IMR-90 (cell line): ENCODE data around the gene OR2J1. TPM values are rescaled to one million over a fixed set of nuclear protein-coding genes. Genes with fewer than 3 reads are reported as not detected.
A peak's percentile ranks its signal among the peaks of the same experiment; 100 is the strongest.

Source experiments
- ATAC-seq: fragments of 200-7000 bp; cut with Tn5 transposase; 2 replicates; pipeline ENCODE4 v1.9.1; 2020; ENCODE audit warnings: low read depth, mild to moderate bottlenecking, moderate library complexity
- BruUV-seq: library from RNA; stranded (reverse); fragments of 400-500 nt; replicated peaks from 2 replicates; lab custom pipeline; 2021; lab: Mats Ljungman, UMichigan
- CTCF ChIA-PET: fragments of 300-600 bp; formaldehyde crosslinking; extraction: SDS; loops from one replicate; lab custom pipeline; 2021; ENCODE audit warnings: antibody characterized with exemption; lab: Yijun Ruan, JAX
- POLR2A ChIA-PET: fragments of 300-600 bp; sonication (Branson Sonifier 250); formaldehyde crosslinking; loops from one replicate; lab custom pipeline; 2022; ENCODE audit warnings: antibody characterized with exemption; ENCODE audit not compliant: unreplicated experiment; lab: Charles Lee
- DNase-seq: peaks from one replicate; pipeline ENCODE4 v3.0.0; 2013
- H2AFZ ChIP-seq: replicated peaks from 2 replicates; pipeline ENCODE3; 2013; ENCODE audit warnings: low read length, mild to moderate bottlenecking; ENCODE audit not compliant: poor library complexity
- H2AK5ac ChIP-seq: 2 replicates; pipeline ENCODE4 v1.6.1; 2013; ENCODE audit warnings: low read depth, low read length, inconsistent platforms
- H2AK9ac ChIP-seq: replicated peaks from 2 replicates; pipeline ENCODE3; 2013; ENCODE audit warnings: mild to moderate bottlenecking, low read depth, low read length, moderate library complexity; ENCODE audit not compliant: poor library complexity
- H2BK120ac ChIP-seq: 2 replicates; pipeline ENCODE4 v1.6.1; 2013; ENCODE audit warnings: low read depth, low read length, inconsistent platforms
- H2BK15ac ChIP-seq: 3 replicates; pipeline ENCODE4 v1.6.1; 2013; ENCODE audit warnings: low read depth, low read length, inconsistent platforms
- H2BK20ac ChIP-seq: 2 replicates; pipeline ENCODE4 v1.6.1; 2013; ENCODE audit warnings: low read depth, mild to moderate bottlenecking, inconsistent platforms, low read length, moderate library complexity
- H2BK5ac ChIP-seq: 2 replicates; pipeline ENCODE4 v1.6.1; 2013; ENCODE audit warnings: mild to moderate bottlenecking, low read depth, low read length, inconsistent platforms; ENCODE audit not compliant: poor library complexity, severe bottlenecking
- H3K14ac ChIP-seq: replicated peaks from 2 replicates; pipeline ENCODE4 v1.6.1; 2013; ENCODE audit warnings: low read depth, low read length, inconsistent platforms
- H3K18ac ChIP-seq: 2 replicates; pipeline ENCODE4 v1.6.1; 2013; ENCODE audit warnings: low read depth, low read length, control low read depth
- H3K23ac ChIP-seq: 2 replicates; pipeline ENCODE4 v1.6.1; 2013; ENCODE audit warnings: low read depth, low read length, inconsistent platforms
- H3K27ac ChIP-seq: 2 replicates; pipeline ENCODE4 v1.5.1; 2013; ENCODE audit warnings: mild to moderate bottlenecking, control low read depth, low read length; ENCODE audit not compliant: insufficient read depth
- H3K27me3 ChIP-seq: 2 replicates; pipeline ENCODE4 v1.6.1; 2013; ENCODE audit warnings: low read length; ENCODE audit not compliant: control insufficient read depth, insufficient read depth
- H3K36me3 ChIP-seq: 2 replicates; pipeline ENCODE4 v1.6.1; 2013; ENCODE audit warnings: low read length, mixed read lengths; ENCODE audit not compliant: control insufficient read depth, insufficient read depth
- H3K4ac ChIP-seq: 2 replicates; pipeline ENCODE4 v1.6.1; 2013; ENCODE audit warnings: low read depth, low read length, inconsistent platforms
- H3K4me1 ChIP-seq: 2 replicates; pipeline ENCODE4 v1.6.1; 2013; ENCODE audit warnings: low read length, mixed read lengths; ENCODE audit not compliant: control insufficient read depth, insufficient read depth
- H3K4me2 ChIP-seq: 2 replicates; pipeline ENCODE4 v1.6.1; 2013; ENCODE audit warnings: low read depth, mild to moderate bottlenecking, control low read depth, low read length, moderate library complexity
- H3K4me3 ChIP-seq: 2 replicates; pipeline ENCODE4 v1.5.1; 2013; ENCODE audit warnings: low read depth, mild to moderate bottlenecking, control low read depth, low read length, moderate library complexity; ENCODE audit not compliant: insufficient read depth
- H3K56ac ChIP-seq: 2 replicates; pipeline ENCODE4 v1.6.1; 2013; ENCODE audit warnings: low read length, inconsistent platforms; ENCODE audit not compliant: insufficient read depth; ENCODE audit errors: extremely low read depth
- H3K79me1 ChIP-seq, 2 experiments: 2 replicates each; pipeline ENCODE4 v1.6.1; 2013; ENCODE audit warnings: low read length in 2 of 2, inconsistent platforms in 1 of 2, low read depth in 1 of 2
- H3K9ac ChIP-seq: 2 replicates; pipeline ENCODE4 v1.6.1; 2013; ENCODE audit warnings: low read depth, low read length, control low read depth
- H3K9me1 ChIP-seq: 2 replicates; pipeline ENCODE4 v1.6.1; 2013; ENCODE audit warnings: low read length, inconsistent platforms; ENCODE audit not compliant: insufficient read depth
- H3K9me3 ChIP-seq: 2 replicates; pipeline ENCODE4 v1.6.1; 2013; ENCODE audit warnings: low read length; ENCODE audit not compliant: control insufficient read depth, insufficient read depth
- H4K20me1 ChIP-seq: 2 replicates; pipeline ENCODE4 v1.6.1; 2013; ENCODE audit warnings: low read length, inconsistent platforms; ENCODE audit not compliant: insufficient read depth
- H4K5ac ChIP-seq: 2 replicates; pipeline ENCODE4 v1.6.1; 2013; ENCODE audit warnings: mild to moderate bottlenecking, low read depth, low read length, control low read depth
- H4K8ac ChIP-seq, 2 experiments: 2 replicates each; pipeline ENCODE4 v1.6.1; 2013; ENCODE audit warnings: low read depth in 2 of 2, low read length in 2 of 2, control low read depth in 1 of 2, inconsistent platforms in 1 of 2
- H4K91ac ChIP-seq: 2 replicates; pipeline ENCODE4 v1.6.1; 2013; ENCODE audit warnings: low read depth, low read length, inconsistent platforms; ENCODE audit not compliant: insufficient read depth
- MAFK ChIP-seq: IDR thresholded peaks from 2 replicates; pipeline ENCODE4 v1.6.1; 2012; ENCODE audit warnings: low read depth, low read length, improper control_type of control experiment
- NFE2L2 ChIP-seq: fragments of 150-350 bp; IDR thresholded peaks from 2 replicates; pipeline ENCODE4 v1.6.1; 2016; ENCODE audit warnings: low read depth, mild to moderate bottlenecking, low read length
- WGBS, 2 experiments: methylation state at CpG; one replicate each; pipeline versions ENCODE4 v1.1.5 to v1.1.7; 2013; ENCODE audit warnings: missing lambda C conversion rate in 2 of 2; ENCODE audit not compliant: insufficient read length in 1 of 2; ENCODE audit errors: extremely low coverage in 2 of 2; 5-methylcytosine and 5-hydroxymethylcytosine counted together
- dilution Hi-C: fragments of 300-500 bp; cut with HindIII; formaldehyde crosslinking; loops from one replicate; pipeline ENCODE4 v1.14.3; 2018; ENCODE audit warnings: low sequenced_read_pairs; ENCODE audit not compliant: unreplicated experiment
- in situ Hi-C: fragments of 300-500 bp; cut with MboI; formaldehyde crosslinking; loops from 3 replicates; pipeline ENCODE4 v1.14.3; 2019; ENCODE audit warnings: low sequenced_read_pairs, inconsistent platforms, mixed read lengths
- intact Hi-C: fragments of 100-400 bp; cut with micrococcal nuclease; formaldehyde crosslinking; loops from 2 replicates; pipeline ENCODE4 v1.10.0; 2022
- polyA plus RNA-seq, 3 experiments: library from polyadenylated mRNA; depleted of rRNA; stranded (reverse); fragments of >200 nt; gene quantifications; 2 replicates each; pipeline ENCODE4 v1.2.3, GENCODE V29; 2012; ENCODE audit warnings: low replicate concordance in 1 of 3
- total RNA-seq: library from RNA; depleted of rRNA; stranded (reverse); fragments of >200 nt; gene quantifications from 2 replicates; pipeline ENCODE4 v1.2.3, GENCODE V29; 2012
- TF ChIP-seq, protein P1 (sequence below): conservative IDR thresholded peaks from 2 replicates; pipeline ENCODE4 v1.5.1; 2012; ENCODE audit warnings: mild to moderate bottlenecking, low read depth, low read length, improper control_type of control experiment
- TF ChIP-seq, protein P2 (sequence below): fragments of 150-350 bp; IDR thresholded peaks from 2 replicates; pipeline ENCODE4 v1.6.1; 2016; ENCODE audit warnings: low read depth, mild to moderate bottlenecking, low read length, moderate library complexity, borderline replicate concordance

OR2J1 gene
- total and polyA plus RNA-seq, 2 of the 4 experiments (the other 2 are of a cell fraction) = not detected

DNA sequence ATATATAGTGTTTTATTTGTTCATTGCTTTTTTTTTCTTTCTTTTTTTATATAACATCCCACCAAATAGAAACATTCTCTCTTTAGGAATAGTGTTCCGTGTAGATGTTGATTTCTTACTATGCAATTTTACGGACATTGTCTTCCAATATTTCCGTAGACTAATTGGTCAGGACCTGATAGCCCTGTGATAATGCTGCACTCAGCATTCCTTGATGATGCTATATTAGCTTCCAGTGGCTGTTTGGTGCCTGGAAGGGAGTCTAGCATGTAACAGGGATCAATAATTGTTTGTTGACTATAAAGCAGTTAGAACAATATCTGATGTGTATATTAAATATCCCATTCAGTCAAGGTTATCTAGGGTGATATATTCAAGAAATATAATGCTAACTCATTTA is 47.6 kb upstream of the OR2J1 start:
- in situ Hi-C loops = no loop called here
- Histone ChIP-seq H3K27ac (no peak overlapping the region), H3K56ac (no peak overlapping the region), H3K14ac (no peak overlapping the region), H3K23ac (no peak overlapping the region), H3K36me3 (no peaks in the 10 kb centered on the region), H3K9me1 (no peaks in the 10 kb centered on the region), H3K4me1 (no peaks in the 10 kb centered on the region), H3K4ac (no peak overlapping the region), H4K20me1 (no peaks in the 10 kb centered on the region), H3K18ac (no peak overlapping the region), H2BK20ac (no peak overlapping the region), H4K91ac (no peak overlapping the region), H3K4me3 (no peak overlapping the region), H2AK5ac (no peak overlapping the region), H2BK5ac (no peak overlapping the region), H3K9me3 (no peaks in the 10 kb centered on the region), H2AFZ (no peak overlapping the region), H2BK15ac (no peak overlapping the region), H3K4me2 (no peak overlapping the region), H3K79me1 (no peaks in the 10 kb centered on the region), H3K27me3 (no peaks in the 10 kb centered on the region), H4K8ac (no peak overlapping the region), H3K9ac (no peak overlapping the region), H4K5ac (no peak overlapping the region), H2BK120ac (no peak overlapping the region), H2AK9ac (no peak overlapping the region)
- dilution Hi-C loops = no loop called here
- CTCF ChIA-PET = no interaction called here
- DNase-seq (no peak), ATAC-seq (no peak)
- no TSS peak for BruUV-seq
- intact Hi-C loops = no loop called here
- POLR2A ChIA-PET = no interaction called here
- no CpG with 5 or more reads among the region's 3 CpGs for WGBS, 2 experiments
- TF ChIP-seq NFE2L2 (no peak), MAFK (peak; percentile 34; the same call in 1 of the 2 replicates)
- TF ChIP-seq, protein P1, sequence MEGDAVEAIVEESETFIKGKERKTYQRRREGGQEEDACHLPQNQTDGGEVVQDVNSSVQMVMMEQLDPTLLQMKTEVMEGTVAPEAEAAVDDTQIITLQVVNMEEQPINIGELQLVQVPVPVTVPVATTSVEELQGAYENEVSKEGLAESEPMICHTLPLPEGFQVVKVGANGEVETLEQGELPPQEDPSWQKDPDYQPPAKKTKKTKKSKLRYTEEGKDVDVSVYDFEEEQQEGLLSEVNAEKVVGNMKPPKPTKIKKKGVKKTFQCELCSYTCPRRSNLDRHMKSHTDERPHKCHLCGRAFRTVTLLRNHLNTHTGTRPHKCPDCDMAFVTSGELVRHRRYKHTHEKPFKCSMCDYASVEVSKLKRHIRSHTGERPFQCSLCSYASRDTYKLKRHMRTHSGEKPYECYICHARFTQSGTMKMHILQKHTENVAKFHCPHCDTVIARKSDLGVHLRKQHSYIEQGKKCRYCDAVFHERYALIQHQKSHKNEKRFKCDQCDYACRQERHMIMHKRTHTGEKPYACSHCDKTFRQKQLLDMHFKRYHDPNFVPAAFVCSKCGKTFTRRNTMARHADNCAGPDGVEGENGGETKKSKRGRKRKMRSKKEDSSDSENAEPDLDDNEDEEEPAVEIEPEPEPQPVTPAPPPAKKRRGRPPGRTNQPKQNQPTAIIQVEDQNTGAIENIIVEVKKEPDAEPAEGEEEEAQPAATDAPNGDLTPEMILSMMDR = no peak
- TF ChIP-seq, protein P2, sequence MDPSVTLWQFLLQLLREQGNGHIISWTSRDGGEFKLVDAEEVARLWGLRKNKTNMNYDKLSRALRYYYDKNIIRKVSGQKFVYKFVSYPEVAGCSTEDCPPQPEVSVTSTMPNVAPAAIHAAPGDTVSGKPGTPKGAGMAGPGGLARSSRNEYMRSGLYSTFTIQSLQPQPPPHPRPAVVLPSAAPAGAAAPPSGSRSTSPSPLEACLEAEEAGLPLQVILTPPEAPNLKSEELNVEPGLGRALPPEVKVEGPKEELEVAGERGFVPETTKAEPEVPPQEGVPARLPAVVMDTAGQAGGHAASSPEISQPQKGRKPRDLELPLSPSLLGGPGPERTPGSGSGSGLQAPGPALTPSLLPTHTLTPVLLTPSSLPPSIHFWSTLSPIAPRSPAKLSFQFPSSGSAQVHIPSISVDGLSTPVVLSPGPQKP = no peak
